Stimulated activated effector memory CD8-positive, alpha-beta T cell treated with anti-CD3 and anti-CD28 coated beads, Interleukin-12 subunit alpha, Interleukin-12 subunit beta, amount 100 ng/mL, for 72 hours (primary cell): ENCODE results near the gene OR6Q1.

Experiments used
- ATAC-seq: fragments of 150-1000 bp; cut with Tn5 transposase; 2 replicates; pipeline ENCODE4 v1.10.0; 2021
- DNase-seq, 2 donors: peaks; one replicate each; pipeline ENCODE4 v3.0.0; 2021 to 2022; ENCODE audit warnings: low spot score in 2 of 2
- H3K27ac Mint-ChIP-seq: one replicate; pipeline ENCODE4 v1.8.0; 2022; ENCODE audit warnings: mild to moderate bottlenecking, mixed read lengths
- H3K36me3 Mint-ChIP-seq: one replicate; pipeline ENCODE4 v1.8.0; 2022; ENCODE audit warnings: mild to moderate bottlenecking, mixed read lengths
- H3K4me1 Mint-ChIP-seq: one replicate; pipeline ENCODE4 v1.8.0; 2022; ENCODE audit warnings: mixed read lengths
- H3K4me3 Mint-ChIP-seq: one replicate; pipeline ENCODE4 v1.8.0; 2022; ENCODE audit warnings: mild to moderate bottlenecking, mixed read lengths
- H3K9me3 Mint-ChIP-seq: one replicate; pipeline ENCODE4 v1.8.0; 2022; ENCODE audit warnings: mixed read lengths

The OR6Q1 gene

GRCh38 chr11:58034471-58034870, 3.7 kb downstream of the OR6Q1 start:
- no peak overlapping the region for H3K4me3 Mint-ChIP-seq
- DNase-seq (no peak), ATAC-seq (no peak)
- H3K9me3 Mint-ChIP-seq = peaks cover 3% of the 10 kb centered on the region
- H3K36me3 Mint-ChIP-seq = no peaks in the 10 kb centered on the region
- H3K4me1 Mint-ChIP-seq = no peaks in the 10 kb centered on the region
- no peak overlapping the region for H3K27ac Mint-ChIP-seq

DNA sequence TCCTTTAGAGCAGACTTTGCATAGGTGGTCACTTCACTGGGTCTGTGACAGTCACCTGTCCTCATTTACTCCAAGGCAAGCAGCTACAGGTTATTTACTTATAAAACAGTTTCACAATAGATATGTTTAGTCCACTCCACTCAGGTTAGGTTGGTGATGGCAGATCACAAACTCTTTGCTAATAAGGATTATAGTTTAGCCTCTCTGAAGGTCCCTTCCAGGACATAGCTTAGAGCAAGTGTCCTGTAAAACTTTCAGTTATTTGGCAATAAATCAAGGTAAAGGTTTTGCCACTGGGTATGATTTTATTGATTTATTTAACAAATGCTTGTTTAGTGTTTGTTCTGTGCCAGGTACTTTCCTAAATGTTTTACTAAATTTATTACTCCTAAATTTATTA, 8.8 kb downstream of the OR6Q1 start:
- Mint-ChIP-seq H3K27ac (no peak overlapping the region), H3K4me1 (no peaks in the 10 kb centered on the region), H3K36me3 (no peaks in the 10 kb centered on the region), H3K9me3 (peaks cover 2% of the 10 kb centered on the region), H3K4me3 (no peak overlapping the region)
- no peak for ATAC-seq
- no peak for DNase-seq

GRCh38 chr11:58043379-58043778, 12.6 kb downstream of the OR6Q1 start:
- ATAC-seq = no peak
- Mint-ChIP-seq H3K4me3 (no peak overlapping the region), H3K27ac (no peak overlapping the region), H3K9me3 (no peaks in the 10 kb centered on the region), H3K36me3 (no peaks in the 10 kb centered on the region), H3K4me1 (no peaks in the 10 kb centered on the region)
- DNase-seq = no peak

DNA sequence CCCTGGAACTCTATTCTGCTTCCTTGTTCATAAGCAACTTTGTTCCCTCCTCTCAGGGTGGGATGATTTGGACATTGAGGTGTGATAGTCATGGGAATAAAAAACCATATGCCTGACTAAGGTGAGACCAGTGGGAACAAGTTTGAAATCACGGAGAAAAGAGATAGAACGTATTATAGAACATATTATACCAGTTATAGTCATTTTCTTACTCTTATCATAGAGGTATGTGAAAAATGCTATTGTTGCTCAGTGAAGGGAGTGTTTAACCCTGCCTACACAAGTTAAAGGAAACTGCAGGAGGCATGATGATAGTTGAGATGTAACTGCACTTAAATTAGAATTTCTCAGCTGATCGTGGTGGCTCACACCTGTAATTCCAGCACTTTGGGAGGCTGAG, 15.5 kb downstream of the OR6Q1 start:
- Mint-ChIP-seq H3K36me3 (no peaks in the 10 kb centered on the region), H3K9me3 (no peaks in the 10 kb centered on the region), H3K4me1 (no peaks in the 10 kb centered on the region), H3K4me3 (no peak overlapping the region), H3K27ac (no peak overlapping the region)
- DNase-seq (no peak), ATAC-seq (no peak)

GRCh38 chr11:58047818-58048217, 17.1 kb downstream of the OR6Q1 start:
- DNase-seq = no peak
- Mint-ChIP-seq H3K4me1 (no peaks in the 10 kb centered on the region), H3K9me3 (no peaks in the 10 kb centered on the region), H3K36me3 (no peaks in the 10 kb centered on the region), H3K4me3 (no peak overlapping the region), H3K27ac (no peak overlapping the region)
- ATAC-seq = no peak

DNA sequence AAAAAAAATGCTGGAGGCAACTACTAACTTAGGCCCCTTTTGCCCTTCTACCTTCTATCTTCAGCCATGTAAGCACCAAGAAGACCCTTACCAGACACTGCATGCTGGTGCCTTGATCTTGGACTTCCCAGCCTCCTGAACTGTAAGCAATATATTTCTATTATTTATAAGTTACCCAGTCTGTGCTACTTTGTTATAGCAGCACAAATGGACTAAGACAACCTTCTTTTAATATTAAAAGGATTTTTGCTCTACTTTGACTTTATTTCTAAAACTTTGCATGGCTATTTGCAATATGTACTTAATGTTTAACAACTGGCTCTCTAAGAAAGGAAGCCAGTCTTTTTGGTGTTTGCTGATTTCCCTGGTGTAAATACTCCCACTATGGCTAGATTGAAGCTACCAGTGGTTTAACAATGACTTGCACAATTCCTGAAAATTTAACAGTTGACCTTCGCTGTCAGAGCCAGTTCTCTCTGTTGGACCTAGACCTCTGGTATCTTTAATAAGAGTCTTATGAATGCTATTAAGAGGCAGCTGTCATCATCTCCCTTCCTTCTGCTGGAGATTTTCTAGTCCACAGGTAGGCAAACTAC, 25.2 kb downstream of the OR6Q1 start:
- H3K4me1 Mint-ChIP-seq = no peaks in the 10 kb centered on the region
- ATAC-seq (no peak), DNase-seq (no peak)
- no peaks in the 10 kb centered on the region for H3K36me3 Mint-ChIP-seq
- no peaks in the 10 kb centered on the region for H3K9me3 Mint-ChIP-seq
- H3K4me3 Mint-ChIP-seq = no peak overlapping the region
- H3K27ac Mint-ChIP-seq = no peak overlapping the region

DNA sequence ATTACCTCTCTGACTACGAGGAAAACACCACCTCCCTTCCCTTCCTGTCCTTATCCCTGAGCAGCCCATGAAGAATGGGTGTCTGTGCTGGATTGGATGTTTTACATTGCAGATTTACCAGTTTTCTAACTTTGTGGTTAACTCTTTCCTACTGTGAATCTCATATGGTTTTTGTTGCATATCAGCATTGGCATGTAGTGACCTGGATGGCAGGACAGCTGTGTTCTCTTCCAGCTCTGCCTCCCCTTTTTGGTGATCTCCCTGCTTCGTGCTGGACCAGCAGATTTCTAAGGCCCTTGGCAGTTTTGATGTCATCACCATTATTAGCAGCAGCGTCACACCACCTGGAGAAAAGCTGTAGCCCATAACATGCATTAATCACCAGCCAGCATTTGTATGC, 26.7 kb downstream of the OR6Q1 start:
- ATAC-seq = no peak
- H3K9me3 Mint-ChIP-seq = no peaks in the 10 kb centered on the region
- no peak for DNase-seq
- H3K4me1 Mint-ChIP-seq = no peaks in the 10 kb centered on the region
- no peaks in the 10 kb centered on the region for H3K36me3 Mint-ChIP-seq
- H3K4me3 Mint-ChIP-seq = no peak overlapping the region
- no peak overlapping the region for H3K27ac Mint-ChIP-seq

DNA sequence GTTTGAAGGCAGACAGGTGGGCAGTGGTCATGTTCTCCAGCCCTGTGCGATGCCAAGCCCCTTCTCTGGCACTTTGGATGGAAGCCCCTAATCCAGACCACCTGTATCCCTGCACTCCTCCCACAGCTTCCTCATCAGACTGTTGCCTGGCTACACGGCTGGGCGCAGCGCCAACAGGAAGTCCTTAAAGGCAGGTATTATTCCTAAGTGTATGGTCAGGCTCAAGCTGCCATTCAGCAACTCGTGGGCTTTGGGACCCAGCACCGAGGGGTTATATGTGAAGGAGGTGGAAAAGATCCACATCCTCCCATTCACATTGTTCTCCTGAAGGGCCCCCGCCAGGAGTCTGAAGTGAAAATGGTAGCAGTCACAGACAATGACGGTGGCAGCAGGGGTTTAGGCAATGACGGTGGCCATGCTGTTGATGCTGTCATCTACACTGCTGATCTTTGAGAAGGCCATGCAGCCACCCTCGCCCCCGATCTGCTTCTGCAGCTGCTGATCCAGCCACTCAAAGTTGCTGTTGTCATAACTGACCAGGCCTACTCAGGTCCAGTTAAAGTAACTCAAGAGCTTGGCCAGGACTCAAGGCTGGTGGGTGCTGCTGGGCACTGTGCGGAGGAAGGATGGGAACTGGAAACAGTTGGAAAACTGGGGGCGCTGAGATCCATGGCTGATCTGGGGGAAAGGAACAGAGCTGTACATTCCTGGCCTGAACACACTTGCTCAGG, 27.7 kb downstream of the OR6Q1 start:
- ATAC-seq (no peak), DNase-seq (no peak)
- Mint-ChIP-seq H3K4me1 (no peaks in the 10 kb centered on the region), H3K4me3 (no peak overlapping the region), H3K27ac (no peak overlapping the region), H3K36me3 (no peaks in the 10 kb centered on the region), H3K9me3 (no peaks in the 10 kb centered on the region)

DNA sequence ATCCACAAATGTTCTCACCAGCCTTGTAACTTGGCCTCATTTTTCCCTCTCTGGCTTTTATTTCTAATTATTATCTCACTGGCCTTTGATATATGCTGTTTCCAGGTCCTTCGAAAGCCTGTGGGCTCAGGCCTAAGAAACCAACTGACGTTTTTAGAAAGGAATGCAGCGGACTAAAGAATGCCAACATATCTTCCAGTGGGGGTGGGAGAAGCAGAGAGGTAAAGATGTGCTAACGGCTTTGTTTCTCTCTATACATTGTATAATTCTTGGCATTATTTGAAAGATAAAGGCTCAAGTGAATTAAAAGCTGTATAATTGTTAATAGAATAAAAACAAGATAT, 28.2 kb downstream of the OR6Q1 start:
- H3K36me3 Mint-ChIP-seq = no peaks in the 10 kb centered on the region
- DNase-seq = no peak
- no peak overlapping the region for H3K27ac Mint-ChIP-seq
- no peak for ATAC-seq
- H3K4me1 Mint-ChIP-seq = no peaks in the 10 kb centered on the region
- no peak overlapping the region for H3K4me3 Mint-ChIP-seq
- no peaks in the 10 kb centered on the region for H3K9me3 Mint-ChIP-seq

DNA sequence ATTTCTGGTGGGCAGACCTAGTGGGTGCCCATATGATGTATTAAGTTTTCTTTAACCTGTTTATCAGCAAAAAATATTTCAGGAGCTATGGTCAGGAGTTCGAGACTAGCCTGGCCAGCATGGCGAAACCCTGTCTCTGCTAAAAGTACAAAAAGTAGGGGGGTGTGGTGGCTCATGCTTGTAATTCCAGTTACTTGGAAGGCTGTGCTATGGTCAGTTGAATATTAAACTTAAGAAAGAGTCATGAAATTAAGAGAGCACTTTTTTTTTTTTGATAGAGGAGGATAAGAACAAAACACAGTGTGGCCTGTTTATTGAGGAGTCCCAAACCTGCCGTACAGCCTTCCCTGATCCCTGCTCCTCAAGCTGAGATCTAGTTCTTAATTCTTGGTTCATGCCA, 29.8 kb downstream of the OR6Q1 start:
- Mint-ChIP-seq H3K4me3 (no peak overlapping the region), H3K9me3 (no peaks in the 10 kb centered on the region), H3K36me3 (no peaks in the 10 kb centered on the region), H3K4me1 (no peaks in the 10 kb centered on the region), H3K27ac (no peak overlapping the region)
- ATAC-seq (no peak), DNase-seq (no peak)

- no peaks in the 10 kb centered on the region for H3K4me1 Mint-ChIP-seq
- no peak overlapping the region for H3K27ac Mint-ChIP-seq
- no peaks in the 10 kb centered on the region for H3K36me3 Mint-ChIP-seq
- no peak for ATAC-seq
- H3K4me3 Mint-ChIP-seq = no peak overlapping the region
- no peaks in the 10 kb centered on the region for H3K9me3 Mint-ChIP-seq
- no peak for DNase-seq
Observed at GRCh38 chr11:58060939-58061672, 30.4 kb downstream of the OR6Q1 start.

GRCh38 chr11:58061813-58062212, 31.1 kb downstream of the OR6Q1 start:
- Mint-ChIP-seq H3K9me3 (no peaks in the 10 kb centered on the region), H3K27ac (no peak overlapping the region), H3K36me3 (no peaks in the 10 kb centered on the region), H3K4me3 (no peak overlapping the region), H3K4me1 (no peaks in the 10 kb centered on the region)
- DNase-seq (no peak), ATAC-seq (no peak)

- H3K4me3 Mint-ChIP-seq = no peak overlapping the region
- no peaks in the 10 kb centered on the region for H3K9me3 Mint-ChIP-seq
- DNase-seq = no peak
- no peaks in the 10 kb centered on the region for H3K4me1 Mint-ChIP-seq
- no peaks in the 10 kb centered on the region for H3K36me3 Mint-ChIP-seq
- H3K27ac Mint-ChIP-seq = no peak overlapping the region
- no peak for ATAC-seq
Observed at GRCh38 chr11:58067685-58068084, 36.9 kb downstream of the OR6Q1 start.

DNA sequence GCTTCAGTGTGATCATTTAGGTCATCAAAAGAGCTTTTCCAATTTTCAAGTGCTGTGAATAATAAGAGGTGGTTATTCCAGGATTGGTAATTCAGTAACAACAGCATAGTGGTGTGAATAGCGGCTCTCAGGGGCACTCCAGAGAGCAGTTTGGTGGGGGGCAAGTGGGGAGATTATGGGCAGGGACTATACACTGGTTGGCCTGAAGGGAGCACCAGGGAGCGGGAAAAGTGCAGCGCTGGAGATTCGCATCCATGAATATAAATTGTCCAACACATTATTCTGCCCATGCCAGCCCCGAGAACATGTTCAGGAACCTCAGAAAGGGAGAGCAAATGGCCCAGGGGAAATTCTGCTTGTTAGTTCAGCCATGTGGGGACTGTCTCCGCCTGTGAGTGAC, 37.9 kb downstream of the OR6Q1 start:
- Mint-ChIP-seq H3K4me3 (no peak overlapping the region), H3K4me1 (no peaks in the 10 kb centered on the region), H3K36me3 (no peaks in the 10 kb centered on the region), H3K9me3 (no peaks in the 10 kb centered on the region), H3K27ac (no peak overlapping the region)
- ATAC-seq (no peak), DNase-seq (no peak)

DNA sequence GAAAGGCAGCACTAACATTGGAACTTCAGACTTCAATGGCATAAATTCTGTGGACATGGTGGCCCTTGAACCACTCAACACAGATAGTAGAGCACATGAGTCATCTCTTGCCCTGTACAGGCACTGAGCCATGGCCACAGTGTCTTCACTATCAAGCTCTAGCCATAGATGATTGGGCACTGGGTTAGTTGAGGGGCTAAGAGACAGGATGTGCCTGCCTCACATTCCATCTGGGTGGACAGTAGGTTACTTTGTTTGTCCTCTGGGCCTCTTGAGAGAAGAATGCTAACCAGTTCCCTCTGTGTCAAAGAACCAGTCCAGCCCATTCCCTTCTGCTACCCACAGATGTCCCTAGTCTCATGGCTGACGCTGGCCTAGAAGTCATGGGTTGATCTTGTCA, 39.8 kb downstream of the OR6Q1 start:
- Mint-ChIP-seq H3K36me3 (no peaks in the 10 kb centered on the region), H3K9me3 (no peaks in the 10 kb centered on the region)

GRCh38 chr11:58075781-58076180, 45.0 kb downstream of the OR6Q1 start:
- H3K4me1 Mint-ChIP-seq = no peaks in the 10 kb centered on the region

More for the DNA sequence above, 39.8 kb downstream of the OR6Q1 start:
- Mint-ChIP-seq H3K27ac (no peak overlapping the region), H3K4me1 (no peaks in the 10 kb centered on the region), H3K4me3 (no peak overlapping the region)
- peak; percentile 27 for ATAC-seq
- DNase-seq = no peak

More at GRCh38 chr11:58075781-58076180, 45.0 kb downstream of the OR6Q1 start:
- Mint-ChIP-seq H3K36me3 (no peaks in the 10 kb centered on the region), H3K27ac (no peak overlapping the region), H3K9me3 (no peaks in the 10 kb centered on the region), H3K4me3 (no peak overlapping the region)
- ATAC-seq = no peak
- DNase-seq = no peak
